GM13976 (cell line): ENCODE data around the gene NF1.
A peak's percentile ranks its signal among the peaks of the same experiment; 100 is the strongest.
"Not testable (repeated sequence)": the region's sequence is repeated elsewhere in the genome, so short reads cannot be mapped to it uniquely, and the experiment has no call there.

Experiments
- DNase-seq: peaks from one replicate; pipeline ENCODE4 v3.0.0; 2012; ENCODE audit warnings: low spot score
- in situ Hi-C: fragments of 300-500 bp; cut with MboI; formaldehyde crosslinking; loops from one replicate; pipeline ENCODE4 v1.12.0; 2022; ENCODE audit warnings: low sequenced_read_pairs, mixed read lengths, inconsistent platforms; ENCODE audit not compliant: unreplicated experiment
- TF ChIP-seq, protein P1 (sequence below): IDR thresholded peaks from 2 replicates; pipeline ENCODE4 v1.5.1; 2012; ENCODE audit warnings: borderline replicate concordance, mild to moderate bottlenecking; ENCODE audit not compliant: insufficient read depth; ENCODE audit errors: extremely low read depth, missing control alignments, control extremely low read depth

NF1 gene

DNA sequence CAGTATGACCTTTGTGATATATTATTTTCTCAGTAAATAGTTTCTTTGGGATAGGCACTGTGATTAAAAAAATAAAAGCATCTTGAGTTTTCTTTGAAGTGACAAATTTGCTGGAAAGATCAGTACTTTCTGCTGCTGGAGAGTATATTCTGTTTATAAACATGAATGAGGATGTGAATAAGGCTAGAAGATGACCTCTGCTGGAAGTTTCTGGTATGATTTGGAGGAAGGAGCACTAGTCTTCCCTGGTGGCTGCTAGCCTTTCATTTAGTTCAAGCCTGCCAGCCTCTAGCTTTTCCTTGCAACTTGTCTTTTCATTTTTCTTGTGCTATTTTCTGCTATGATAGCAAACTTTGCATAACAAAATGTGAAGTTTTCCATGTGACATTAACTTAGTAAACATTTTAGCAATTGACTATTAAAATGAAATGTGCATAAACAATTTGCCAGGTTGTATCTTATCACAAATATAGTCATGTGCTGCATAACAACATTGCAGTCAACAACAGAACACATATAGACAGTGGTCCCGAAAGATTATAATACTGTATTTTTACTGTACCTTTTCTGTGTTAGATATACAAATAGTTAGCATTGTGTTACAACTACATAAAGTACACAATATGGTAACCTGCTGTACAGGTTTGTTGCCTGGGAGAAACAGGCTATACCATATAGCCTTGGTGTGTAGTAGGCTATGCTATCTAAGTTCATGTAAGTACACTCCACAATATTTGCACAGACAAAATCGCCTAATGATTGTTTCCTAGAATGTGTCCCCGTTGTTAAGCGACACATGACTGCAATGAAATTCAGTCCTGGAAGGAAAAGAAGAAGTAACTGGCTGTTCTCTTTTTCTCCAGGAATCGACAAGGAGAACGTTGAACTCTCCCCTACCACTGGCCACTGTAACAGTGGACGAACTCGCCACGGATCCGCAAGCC lies 278.6 kb downstream of the NF1 start:
- DNase-seq: no peak
- TF ChIP-seq, protein P1, sequence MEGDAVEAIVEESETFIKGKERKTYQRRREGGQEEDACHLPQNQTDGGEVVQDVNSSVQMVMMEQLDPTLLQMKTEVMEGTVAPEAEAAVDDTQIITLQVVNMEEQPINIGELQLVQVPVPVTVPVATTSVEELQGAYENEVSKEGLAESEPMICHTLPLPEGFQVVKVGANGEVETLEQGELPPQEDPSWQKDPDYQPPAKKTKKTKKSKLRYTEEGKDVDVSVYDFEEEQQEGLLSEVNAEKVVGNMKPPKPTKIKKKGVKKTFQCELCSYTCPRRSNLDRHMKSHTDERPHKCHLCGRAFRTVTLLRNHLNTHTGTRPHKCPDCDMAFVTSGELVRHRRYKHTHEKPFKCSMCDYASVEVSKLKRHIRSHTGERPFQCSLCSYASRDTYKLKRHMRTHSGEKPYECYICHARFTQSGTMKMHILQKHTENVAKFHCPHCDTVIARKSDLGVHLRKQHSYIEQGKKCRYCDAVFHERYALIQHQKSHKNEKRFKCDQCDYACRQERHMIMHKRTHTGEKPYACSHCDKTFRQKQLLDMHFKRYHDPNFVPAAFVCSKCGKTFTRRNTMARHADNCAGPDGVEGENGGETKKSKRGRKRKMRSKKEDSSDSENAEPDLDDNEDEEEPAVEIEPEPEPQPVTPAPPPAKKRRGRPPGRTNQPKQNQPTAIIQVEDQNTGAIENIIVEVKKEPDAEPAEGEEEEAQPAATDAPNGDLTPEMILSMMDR: peak; percentile 11
- in situ Hi-C loops: loop anchor here (25.0 kb wide), 1 partner anchor 361 kb away; no protein-coding TSS in a partner anchor

DNA sequence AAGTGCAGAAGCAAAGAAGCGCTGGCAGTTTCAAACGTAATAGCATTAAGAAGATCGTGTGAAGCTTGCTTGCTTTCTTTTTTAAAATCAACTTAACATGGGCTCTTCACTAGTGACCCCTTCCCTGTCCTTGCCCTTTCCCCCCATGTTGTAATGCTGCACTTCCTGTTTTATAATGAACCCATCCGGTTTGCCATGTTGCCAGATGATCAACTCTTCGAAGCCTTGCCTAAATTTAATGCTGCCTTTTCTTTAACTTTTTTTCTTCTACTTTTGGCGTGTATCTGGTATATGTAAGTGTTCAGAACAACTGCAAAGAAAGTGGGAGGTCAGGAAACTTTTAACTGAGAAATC lies 279.3 kb downstream of the NF1 start:
- no peak for DNase-seq
- TF ChIP-seq, protein P1: no peak
- in situ Hi-C loops: loop anchor here (25.0 kb wide), 1 partner anchor 362 kb away; no protein-coding TSS in a partner anchor

DNA sequence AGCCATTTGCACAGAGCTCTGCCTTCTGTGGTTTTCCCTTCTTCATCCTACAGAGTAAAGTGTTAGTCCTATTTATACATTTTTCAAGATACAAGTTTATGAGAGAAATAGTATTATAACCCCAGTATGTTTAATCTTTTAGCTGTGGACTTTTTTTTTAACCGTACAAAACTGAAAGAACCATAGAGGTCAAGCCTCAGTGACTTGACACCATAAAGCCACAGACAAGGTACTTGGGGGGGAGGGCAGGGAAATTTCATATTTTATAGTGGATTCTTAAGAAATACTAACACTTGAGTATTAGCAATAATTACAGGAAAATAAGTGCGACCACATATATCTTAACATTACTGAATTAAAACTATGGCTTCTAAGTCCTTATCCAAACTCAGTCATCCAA lies 279.7 kb downstream of the NF1 start:
- in situ Hi-C loops: loop anchor here (25.0 kb wide), 1 partner anchor 362 kb away; no protein-coding TSS in a partner anchor
- no peak for DNase-seq
- TF ChIP-seq, protein P1: no peak

DNA sequence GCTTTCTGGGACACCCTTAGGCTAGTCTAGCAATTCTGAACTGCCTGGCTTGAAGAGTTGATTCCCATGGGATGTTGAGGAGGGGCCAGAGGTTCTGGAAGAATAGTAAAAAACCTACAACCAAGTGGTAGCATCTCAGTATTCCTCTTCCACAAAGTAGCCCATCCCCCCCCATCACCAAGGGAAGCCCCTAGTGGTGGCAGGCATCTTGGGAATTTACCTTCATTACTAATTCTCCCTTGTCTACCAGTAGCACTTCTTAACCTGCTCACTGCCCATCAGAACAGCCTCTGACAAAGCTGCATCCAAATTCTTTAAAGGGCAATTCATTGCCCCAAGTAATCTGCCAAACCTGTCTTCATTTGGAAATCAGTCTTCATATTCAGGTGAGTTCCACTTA lies 283.9 kb downstream of the NF1 start:
- TF ChIP-seq, protein P1: no peak
- DNase-seq: no peak
- in situ Hi-C loops: no loop called here

DNA sequence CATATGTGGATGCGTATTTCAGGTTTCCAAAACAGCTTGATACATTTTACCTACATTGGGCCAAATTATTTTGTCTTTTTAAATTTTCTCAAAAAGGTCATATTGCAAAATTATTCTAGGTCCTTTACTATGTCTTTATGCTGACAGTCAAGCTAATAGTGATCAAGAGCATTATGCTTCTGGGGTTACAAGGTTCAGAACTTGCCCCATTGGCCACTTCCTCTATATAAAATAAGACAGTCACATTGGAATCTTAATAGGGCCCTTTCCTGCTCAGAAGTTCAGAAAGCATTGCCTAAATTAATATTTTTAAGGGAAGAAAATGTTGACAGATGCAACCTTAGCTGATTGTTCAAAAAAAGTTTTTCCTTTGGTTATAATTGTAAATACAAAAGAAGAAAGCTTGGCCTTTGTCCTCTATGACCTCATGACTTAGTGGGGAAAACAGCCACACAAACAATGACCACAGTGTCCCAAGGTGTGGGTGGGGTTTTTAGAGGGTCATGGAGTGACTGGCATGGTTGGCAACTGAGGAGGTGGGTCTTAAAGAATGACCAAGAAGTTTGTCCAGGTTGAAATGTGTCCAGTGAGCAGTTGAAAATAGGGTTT lies 284.9 kb downstream of the NF1 start:
- TF ChIP-seq, protein P1: no peak
- in situ Hi-C loops: no loop called here
- no peak for DNase-seq

DNA sequence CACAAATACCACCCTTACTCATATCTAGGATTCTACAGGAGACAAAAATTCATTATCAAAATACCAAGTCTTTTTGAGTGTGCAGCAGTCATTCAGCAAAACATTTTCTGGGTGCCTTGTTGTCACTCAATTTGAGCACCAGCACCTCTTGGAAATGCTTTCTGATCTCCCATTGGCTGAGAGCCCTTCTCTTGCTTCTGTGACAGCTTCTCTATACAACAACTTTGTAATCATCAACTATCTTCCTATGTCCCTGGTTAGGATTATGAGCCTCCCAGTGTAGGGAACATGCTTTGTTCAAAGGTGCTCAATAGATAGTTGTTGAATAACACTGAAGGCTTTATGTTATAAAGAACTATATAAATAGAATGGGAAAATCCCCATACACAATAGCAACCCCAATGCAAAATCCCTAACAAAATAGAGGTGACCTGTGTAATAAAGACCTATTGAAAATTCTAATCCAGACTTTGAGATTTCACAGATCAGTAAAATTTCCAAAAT lies 286.4 kb downstream of the NF1 start:
- in situ Hi-C loops: no loop called here
- TF ChIP-seq, protein P1: no peak
- no peak for DNase-seq

DNA sequence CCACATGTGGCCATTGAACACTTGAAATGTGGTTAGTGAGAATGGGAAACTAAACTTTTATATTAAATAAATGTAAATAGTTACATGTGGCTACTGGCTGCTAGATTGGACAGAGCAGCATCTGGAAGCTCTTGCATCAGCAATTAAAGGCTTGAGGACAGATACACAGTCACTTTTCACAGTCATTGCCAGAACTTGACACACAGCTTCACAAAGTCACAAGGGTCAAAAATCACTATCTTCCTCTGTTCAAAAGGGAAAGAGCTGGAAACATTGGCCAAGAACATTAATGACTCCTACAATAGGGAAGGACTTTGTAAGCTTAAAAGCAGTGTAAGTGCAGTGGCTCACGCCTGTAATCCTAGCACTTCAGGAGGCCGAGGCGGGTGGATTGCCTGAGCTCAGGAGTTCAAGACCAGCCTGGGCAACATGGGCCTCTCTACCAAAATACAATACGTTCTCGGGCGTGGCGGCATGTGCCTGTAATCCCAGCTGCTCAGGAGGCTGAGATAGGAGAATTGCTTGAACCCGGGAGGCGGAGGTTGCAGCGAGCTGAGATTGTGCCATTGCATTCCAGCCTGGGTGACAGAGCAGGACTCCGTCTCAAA lies 288.0 kb downstream of the NF1 start:
- in situ Hi-C loops, DNase-seq: not testable (repeated sequence)

DNA sequence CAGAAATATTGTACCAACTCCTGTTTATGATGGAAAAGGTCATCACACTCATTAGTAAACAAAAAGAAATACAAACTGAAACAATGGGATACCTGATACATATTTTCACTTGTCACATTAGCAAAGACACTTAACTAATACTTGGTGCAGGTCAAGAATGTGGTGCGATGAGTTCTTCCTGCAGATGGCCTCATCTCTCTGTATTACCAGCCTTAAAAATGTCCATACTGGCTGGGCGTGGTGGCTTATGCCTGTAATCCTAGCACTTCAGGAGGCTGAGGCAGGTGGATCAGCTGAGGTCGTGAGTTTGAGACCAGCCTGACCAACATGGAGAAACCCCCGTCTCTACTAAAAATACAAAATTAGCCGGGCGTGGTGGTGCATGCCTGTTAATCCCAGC lies 288.7 kb downstream of the NF1 start:
- DNase-seq, in situ Hi-C loops: not testable (repeated sequence)
